CD4-positive, CD25-positive, alpha-beta regulatory T cell (primary cell): ENCODE results near the gene ALKBH4. TPM values are rescaled to one million over a fixed set of nuclear protein-coding genes. Genes with fewer than 3 reads are reported as not detected.

Source experiments
- ATAC-seq, 2 donors: fragments of 150-1000 bp; cut with Tn5 transposase; one replicate each; pipeline ENCODE4 v1.10.0; 2021; ENCODE audit warnings: low read depth in 2 of 2, moderate number of reproducible peaks in 2 of 2, moderate library complexity in 1 of 2
- DNase-seq, 3 donors: peaks; one replicate each; pipeline versions ENCODE4 v3.0.0 to v3.0.0-alpha.2; 2012 to 2022; ENCODE audit warnings: mixed read lengths in 1 of 3
- H3K27ac ChIP-seq: one replicate; pipeline ENCODE4 v1.7.0; 2013; ENCODE audit warnings: mild to moderate bottlenecking, low read length; ENCODE audit not compliant: insufficient read depth, poor library complexity, severe bottlenecking
- H3K27me3 ChIP-seq: one replicate; pipeline ENCODE4 v1.7.0; 2013; ENCODE audit warnings: low read length; ENCODE audit not compliant: control insufficient read depth, insufficient read depth
- H3K36me3 ChIP-seq: one replicate; pipeline ENCODE4 v1.7.0; 2013; ENCODE audit warnings: mild to moderate bottlenecking, low read length, moderate library complexity; ENCODE audit not compliant: control insufficient read depth, insufficient read depth
- H3K4me1 ChIP-seq: 2 replicates; pipeline ENCODE4 v1.7.0; 2013; ENCODE audit warnings: mild to moderate bottlenecking, low read length; ENCODE audit not compliant: insufficient read depth, control insufficient read depth, poor library complexity, severe bottlenecking
- H3K4me3 ChIP-seq: one replicate; pipeline ENCODE4 v1.7.0; 2013; ENCODE audit warnings: low read depth, mild to moderate bottlenecking, low read length, moderate library complexity
- H3K9me3 ChIP-seq, 2 experiments: 1 replicate in 1 of 2; 2 replicates in 1 of 2; pipeline ENCODE4 v1.7.0; 2013; ENCODE audit warnings: low read length in 2 of 2, mild to moderate bottlenecking in 1 of 2, moderate library complexity in 1 of 2; ENCODE audit not compliant: control insufficient read depth in 2 of 2
- H3K27ac Mint-ChIP-seq, 3 donors: one replicate each; pipeline ENCODE4 v1.8.0; 2020 to 2022; ENCODE audit warnings: mild to moderate bottlenecking in 3 of 3, mixed read lengths in 3 of 3, moderate library complexity in 2 of 3
- H3K27me3 Mint-ChIP-seq: one replicate; pipeline ENCODE4 v1.8.0; 2022; ENCODE audit warnings: mild to moderate bottlenecking, mixed read lengths
- H3K36me3 Mint-ChIP-seq: one replicate; pipeline ENCODE4 v1.8.0; 2020; ENCODE audit warnings: mixed read lengths
- H3K4me1 Mint-ChIP-seq, 4 donors: one replicate each; pipeline ENCODE4 v1.8.0; 2020 to 2022; ENCODE audit warnings: mixed read lengths in 4 of 4, mild to moderate bottlenecking in 1 of 4
- H3K4me3 Mint-ChIP-seq, 4 donors: one replicate each; pipeline ENCODE4 v1.8.0; 2020 to 2022; ENCODE audit warnings: mild to moderate bottlenecking in 4 of 4, mixed read lengths in 4 of 4, moderate library complexity in 3 of 4
- H3K9me3 Mint-ChIP-seq, 7 donors: one replicate each; pipeline ENCODE4 v1.8.0; 2020 to 2022; ENCODE audit warnings: mixed read lengths in 7 of 7, mild to moderate bottlenecking in 3 of 7, moderate library complexity in 2 of 7
- polyA plus RNA-seq, 4 donors: library from polyadenylated mRNA; unstranded; fragments of 300-500 nt; fragmentation: Illumina TruSeq; gene quantifications; one replicate each; pipeline ENCODE4 v1.2.3, GENCODE V29; 2021
- total RNA-seq: library from RNA; stranded (reverse); gene quantifications from one replicate; pipeline ENCODE4 v1.2.3, GENCODE V29; 2022

The ALKBH4 gene
- total and polyA plus RNA-seq, 5 donors from 2014 or later, result 7.4 to 20.6 (median 18.5) TPM

- H3K27me3 ChIP-seq, result no peaks in the 10 kb centered on the region
- no peak overlapping the region for H3K4me3 ChIP-seq
- Mint-ChIP-seq H3K36me3 (peaks cover 8% of the 10 kb centered on the region), H3K4me3 (no peak overlapping the region), H3K4me1 (peaks cover 0 to 5% (median 1%) of the 10 kb centered on the region in 4 donors), H3K9me3 (no peaks in the 10 kb centered on the region), H3K27me3 (no peaks in the 10 kb centered on the region), H3K27ac (no peak overlapping the region)
- no peak for ATAC-seq
- H3K36me3 ChIP-seq, result peaks cover 10% of the 10 kb centered on the region
- no peak for DNase-seq
- no peaks in the 10 kb centered on the region for H3K4me1 ChIP-seq
- no peak overlapping the region for H3K27ac ChIP-seq
- no peaks in the 10 kb centered on the region for H3K9me3 ChIP-seq
These were observed 18.1 kb downstream of the ALKBH4 start for GRCh38 chr7:102446387-102447156.

GRCh38 chr7:102445674-102446071, 19.0 kb downstream of the ALKBH4 start:
- Mint-ChIP-seq H3K36me3 (peaks cover 9% of the 10 kb centered on the region), H3K4me1 (peaks cover 0 to 6% (median 1%) of the 10 kb centered on the region in 4 donors), H3K4me3 (no peak overlapping the region), H3K9me3 (no peaks in the 10 kb centered on the region), H3K27ac (peak overlapping the region in 2 of 3 donors; percentile 69 to 85), H3K27me3 (no peaks in the 10 kb centered on the region)
- Histone ChIP-seq H3K4me3 (no peak overlapping the region), H3K4me1 (no peaks in the 10 kb centered on the region), H3K36me3 (peaks cover 13% of the 10 kb centered on the region), H3K27me3 (no peaks in the 10 kb centered on the region), H3K27ac (no peak overlapping the region), H3K9me3 (no peaks in the 10 kb centered on the region)
- no peak for ATAC-seq
- no peak for DNase-seq

- no peaks in the 10 kb centered on the region for H3K9me3 ChIP-seq
- H3K9me3 Mint-ChIP-seq, result no peaks in the 10 kb centered on the region
- no peak overlapping the region for H3K27ac ChIP-seq
- ATAC-seq, result peak; percentile 25 to 41
- peaks cover 15% of the 10 kb centered on the region for H3K36me3 ChIP-seq
- no peaks in the 10 kb centered on the region for H3K27me3 Mint-ChIP-seq
- H3K27me3 ChIP-seq, result no peaks in the 10 kb centered on the region
- no peak for DNase-seq
- H3K4me3 Mint-ChIP-seq, result no peak overlapping the region
- peak overlapping the region in 1 of 3 donors; percentile 69 for H3K27ac Mint-ChIP-seq
- no peak overlapping the region for H3K4me3 ChIP-seq
- peaks cover 9% of the 10 kb centered on the region for H3K36me3 Mint-ChIP-seq
- H3K4me1 ChIP-seq, result no peaks in the 10 kb centered on the region
- H3K4me1 Mint-ChIP-seq, result peaks cover 0 to 4% (median 1%) of the 10 kb centered on the region in 4 donors
These were observed 19.5 kb downstream of the ALKBH4 start for GRCh38 chr7:102444961-102445673.

- Mint-ChIP-seq H3K4me3 (no peak overlapping the region), H3K27me3 (no peaks in the 10 kb centered on the region), H3K36me3 (peaks cover 9% of the 10 kb centered on the region), H3K4me1 (peaks cover 0 to 9% (median 4%) of the 10 kb centered on the region in 4 donors), H3K9me3 (no peaks in the 10 kb centered on the region), H3K27ac (no peak overlapping the region)
- Histone ChIP-seq H3K9me3 (no peaks in the 10 kb centered on the region), H3K4me3 (no peak overlapping the region), H3K27me3 (no peaks in the 10 kb centered on the region), H3K27ac (no peak overlapping the region), H3K36me3 (peaks cover 14% of the 10 kb centered on the region), H3K4me1 (peaks cover 1% of the 10 kb centered on the region)
- ATAC-seq, result no peak
- no peak for DNase-seq
These were observed 24.5 kb downstream of the ALKBH4 start for GRCh38 chr7:102439963-102440795.

GRCh38 chr7:102436118-102436517, 28.5 kb downstream of the ALKBH4 start:
- Histone ChIP-seq H3K4me3 (no peak overlapping the region), H3K36me3 (peaks cover 8% of the 10 kb centered on the region), H3K27me3 (no peaks in the 10 kb centered on the region), H3K4me1 (peaks cover 35% of the 10 kb centered on the region), H3K9me3 (no peaks in the 10 kb centered on the region), H3K27ac (no peak overlapping the region)
- peaks cover 5 to 35% (median 19%) of the 10 kb centered on the region in 4 donors for H3K4me1 Mint-ChIP-seq
- H3K36me3 Mint-ChIP-seq, result no peaks in the 10 kb centered on the region
- no peaks in the 10 kb centered on the region for H3K9me3 Mint-ChIP-seq
- DNase-seq, result no peak
- H3K4me3 Mint-ChIP-seq, result peak overlapping the region in 3 of 4 donors; percentile 46 to 86 (median 65)
- H3K27me3 Mint-ChIP-seq, result peaks cover 5% of the 10 kb centered on the region
- H3K27ac Mint-ChIP-seq, result peak overlapping the region in 2 of 3 donors; percentile 43 to 54
- no peak for ATAC-seq

- Histone ChIP-seq H3K27ac (peak overlapping the region; percentile 98), H3K4me1 (peaks cover 50% of the 10 kb centered on the region), H3K36me3 (peaks cover 2% of the 10 kb centered on the region), H3K27me3 (no peaks in the 10 kb centered on the region), H3K4me3 (peak overlapping the region; percentile 75), H3K9me3 (no peaks in the 10 kb centered on the region)
- Mint-ChIP-seq H3K4me3 (peak overlapping the region; percentile 85 to 94 (median 87)), H3K27me3 (peaks cover 5% of the 10 kb centered on the region), H3K27ac (peak overlapping the region; percentile 16 to 90 (median 88)), H3K36me3 (no peaks in the 10 kb centered on the region), H3K9me3 (no peaks in the 10 kb centered on the region), H3K4me1 (peaks cover 10 to 55% (median 33%) of the 10 kb centered on the region in 4 donors)
- DNase-seq (peak in 1 of 3 donors; percentile 54), ATAC-seq (no peak)
These were observed 30.6 kb downstream of the ALKBH4 start for GRCh38 chr7:102434039-102434486.
